NCI-H1694 (cell line): ENCODE results near the gene PPARA.

Experiments
- DNase-seq: peaks from one replicate; lab custom pipeline; 2025; lab: John Stamatoyannopoulos, UW

The PPARA gene

DNA sequence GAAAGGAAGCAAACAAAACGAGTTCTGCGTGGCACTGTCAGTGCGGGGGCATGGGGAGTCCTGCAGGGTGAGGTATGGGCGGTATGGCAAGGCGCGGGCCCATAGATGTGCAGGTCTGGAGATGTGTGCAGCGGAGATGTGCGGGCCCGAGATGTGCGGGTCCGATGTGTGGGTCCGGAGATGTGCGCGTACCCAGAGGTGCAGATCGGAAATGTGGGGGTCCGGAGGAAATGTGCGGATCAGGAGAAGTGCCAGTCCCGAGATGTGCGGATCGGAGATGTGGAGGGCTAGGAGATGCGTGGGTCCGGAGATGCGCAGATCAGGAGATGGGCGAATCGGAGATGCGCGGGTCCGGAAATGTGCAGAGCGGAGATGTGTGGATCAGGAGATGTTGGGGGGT, 63.8 kb downstream of the PPARA start:
- DNase-seq, result no peak

DNA sequence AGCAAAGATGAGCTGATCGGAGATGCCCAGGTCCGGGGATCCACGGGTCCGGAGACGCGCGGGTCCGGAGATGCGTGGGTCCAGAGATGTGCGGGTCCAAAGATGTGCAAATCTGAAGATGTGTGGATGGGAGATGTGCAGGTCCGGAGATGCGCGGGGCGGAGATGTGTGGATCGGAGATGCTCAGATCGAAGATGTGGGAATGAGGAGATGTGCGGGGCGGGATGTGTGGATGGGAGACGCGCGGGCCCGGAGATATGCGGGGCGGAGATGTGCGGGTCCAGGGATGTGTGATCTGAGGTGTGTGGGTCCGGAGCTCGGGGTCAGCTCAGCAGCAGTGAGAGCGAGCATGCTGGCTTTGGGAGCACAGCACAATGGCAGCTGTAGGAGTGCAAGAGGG, 64.3 kb downstream of the PPARA start:
- no peak for DNase-seq

GRCh38 chr22:46219636-46220035, 69.3 kb downstream of the PPARA start:
- no peak for DNase-seq

DNA sequence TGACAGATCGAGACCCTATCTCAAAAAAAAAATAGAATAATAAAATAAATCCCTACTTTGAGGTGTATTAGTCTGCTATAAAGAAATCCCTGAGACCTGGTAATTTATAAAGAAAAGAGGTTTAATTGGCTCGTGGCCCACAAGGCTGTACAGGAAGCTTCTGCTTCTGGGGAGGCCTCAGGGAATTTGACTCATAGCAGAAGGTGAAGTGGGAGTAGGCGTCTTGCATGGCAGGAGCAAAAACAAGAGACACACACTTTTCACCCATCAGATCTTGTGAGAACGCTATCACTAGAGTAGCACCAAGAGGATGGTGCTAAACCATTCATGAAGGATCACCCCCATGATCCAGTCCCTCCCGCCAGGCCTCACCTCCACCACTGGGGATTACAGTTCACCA, 70.6 kb downstream of the PPARA start:
- DNase-seq, result no peak

- no peak for DNase-seq
Measured at GRCh38 chr22:46224044-46224897, 73.9 kb downstream of the PPARA start.

- no peak for DNase-seq
Measured at GRCh38 chr22:46224898-46225290, 74.6 kb downstream of the PPARA start.

DNA sequence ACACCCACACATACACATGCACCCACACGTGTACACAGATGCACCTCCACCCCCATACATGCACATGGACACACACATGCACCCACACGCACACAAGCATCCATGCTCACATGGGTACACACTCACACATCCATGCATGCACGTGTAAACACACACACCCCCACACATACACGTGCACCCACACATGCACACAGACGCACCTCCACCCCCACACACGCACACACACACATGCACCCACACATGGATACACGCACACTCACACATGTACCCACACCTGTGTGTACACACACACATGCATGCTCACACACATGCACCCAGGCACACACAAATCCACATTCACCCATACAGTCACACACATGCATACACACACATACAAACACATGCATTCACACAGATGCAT, 75.3 kb downstream of the PPARA start:
- no peak for DNase-seq

- no peak for DNase-seq
Measured at GRCh38 chr22:46226577-46226976, 76.3 kb downstream of the PPARA start.

DNA sequence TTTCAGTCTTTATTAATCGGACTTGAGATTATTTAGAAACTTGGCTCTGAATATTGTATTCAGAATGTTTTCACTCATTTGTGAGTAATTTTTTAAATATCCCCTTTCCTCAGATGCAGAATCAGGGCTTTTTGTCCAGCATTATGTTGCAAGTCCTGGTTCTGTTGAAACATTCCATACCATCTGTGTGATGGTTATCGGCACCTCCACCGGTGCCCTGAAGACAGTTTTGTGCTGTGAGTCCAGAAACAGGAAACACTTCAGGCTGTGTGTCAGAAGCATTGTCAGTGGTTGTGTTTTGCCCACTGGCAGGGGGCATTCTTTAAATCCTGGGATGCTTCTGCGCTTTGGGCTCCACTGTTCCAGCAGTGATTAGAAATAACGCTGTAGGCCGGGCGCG, 79.4 kb downstream of the PPARA start:
- no peak for DNase-seq

GRCh38 chr22:46230262-46230901, 80.1 kb downstream of the PPARA start:
- no peak for DNase-seq

DNA sequence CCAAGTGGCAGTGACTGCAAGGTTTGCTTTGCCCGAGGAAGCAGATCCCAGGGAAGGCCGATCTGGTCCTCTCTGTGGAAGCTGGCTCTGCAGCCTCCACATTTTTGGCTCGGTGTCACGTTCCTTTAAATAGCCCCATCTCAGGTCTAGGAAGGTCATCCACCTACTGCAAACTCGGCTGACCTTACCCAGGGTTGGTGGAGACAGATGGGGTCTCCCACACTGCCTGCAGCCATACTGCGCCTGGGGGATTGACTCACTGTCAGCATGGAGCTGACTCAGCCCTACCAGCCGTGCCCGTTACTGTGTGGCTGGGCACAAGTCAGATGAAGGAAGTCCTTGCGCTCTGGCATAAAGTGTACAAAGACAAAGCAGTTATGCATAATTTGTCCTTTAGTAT, 82.9 kb downstream of the PPARA start:
- DNase-seq, result peak; percentile 69

DNA sequence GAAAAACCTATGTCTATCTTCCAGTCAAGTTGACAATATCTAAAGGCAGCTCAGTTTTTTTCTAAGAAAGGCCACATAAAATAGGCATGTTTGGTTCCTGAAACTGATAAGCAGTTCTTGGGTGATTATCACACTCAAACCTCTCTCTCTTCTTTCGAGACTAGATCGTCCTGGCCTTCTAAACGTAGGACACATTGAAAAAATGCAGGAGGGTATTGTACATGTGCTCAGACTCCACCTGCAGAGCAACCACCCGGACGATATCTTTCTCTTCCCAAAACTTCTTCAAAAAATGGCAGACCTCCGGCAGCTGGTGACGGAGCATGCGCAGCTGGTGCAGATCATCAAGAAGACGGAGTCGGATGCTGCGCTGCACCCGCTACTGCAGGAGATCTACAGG, 84.6 kb downstream of the PPARA start:
- DNase-seq, result no peak

- no peak for DNase-seq
Measured at GRCh38 chr22:46237453-46238124, 87.3 kb downstream of the PPARA start.

GRCh38 chr22:46238541-46238940, 88.2 kb downstream of the PPARA start:
- DNase-seq, result no peak

DNA sequence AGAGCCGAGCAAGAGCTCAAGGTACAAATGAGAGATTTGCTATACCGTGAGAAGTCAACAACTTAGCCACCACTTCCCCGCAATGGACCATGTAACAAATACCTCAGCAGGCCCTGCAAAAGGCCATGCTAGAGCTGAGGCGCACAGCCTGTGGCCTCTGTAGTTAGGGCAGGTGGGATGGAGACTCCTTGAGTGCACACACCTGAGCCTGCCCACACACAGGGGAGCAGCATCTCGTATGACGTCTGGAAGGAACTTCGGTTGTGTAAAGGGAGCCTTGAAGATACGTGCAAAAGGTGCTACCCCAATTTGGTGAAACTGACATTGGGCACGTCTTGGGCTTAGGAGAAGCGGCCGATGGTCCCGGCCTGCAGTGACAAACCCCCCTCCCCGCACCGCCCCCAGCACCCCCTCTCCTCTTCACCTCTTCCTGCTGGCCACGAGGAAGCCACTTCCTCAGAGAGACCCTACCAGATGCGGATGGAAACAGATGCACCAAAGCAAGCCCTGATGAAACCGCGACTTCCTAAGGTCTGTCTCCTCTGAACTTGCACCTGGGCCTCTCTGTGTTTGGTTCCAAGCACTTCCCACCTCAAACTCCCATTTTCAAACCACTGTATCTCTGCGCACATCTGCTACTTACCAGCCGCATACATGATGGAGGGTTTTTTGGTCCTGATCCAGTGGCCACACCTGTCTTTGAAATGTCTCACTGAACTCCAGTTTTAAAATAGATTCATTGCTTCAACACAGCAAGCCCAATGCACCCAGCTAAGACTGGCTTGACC, 89.1 kb downstream of the PPARA start:
- DNase-seq, result no peak

DNA sequence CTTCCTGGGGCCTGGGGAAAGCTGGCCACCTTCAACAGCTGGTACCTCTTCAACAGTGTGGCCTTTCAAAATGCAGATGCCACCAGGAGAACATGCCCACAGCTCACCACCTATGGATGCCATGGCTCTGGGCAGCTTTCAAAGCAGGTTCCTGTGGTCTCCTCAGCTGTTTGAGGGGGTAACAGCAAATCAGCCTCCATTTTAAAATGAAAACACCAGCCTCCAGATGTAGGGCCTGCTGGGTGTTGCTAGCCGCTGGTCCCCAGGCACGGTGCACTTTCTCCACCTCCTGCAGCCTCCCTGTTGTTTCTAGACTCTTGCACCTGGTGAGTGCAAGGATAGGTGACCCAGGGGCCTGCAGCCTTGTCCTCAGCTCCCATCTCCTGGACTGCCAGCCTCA, 89.7 kb downstream of the PPARA start:
- no peak for DNase-seq

GRCh38 chr22:46240506-46240905, 90.2 kb downstream of the PPARA start:
- no peak for DNase-seq

GRCh38 chr22:46240907-46241306, 90.6 kb downstream of the PPARA start:
- DNase-seq, result no peak

GRCh38 chr22:46241396-46242007, 91.2 kb downstream of the PPARA start:
- no peak for DNase-seq

GRCh38 chr22:46242076-46242475, 91.8 kb downstream of the PPARA start:
- no peak for DNase-seq

DNA sequence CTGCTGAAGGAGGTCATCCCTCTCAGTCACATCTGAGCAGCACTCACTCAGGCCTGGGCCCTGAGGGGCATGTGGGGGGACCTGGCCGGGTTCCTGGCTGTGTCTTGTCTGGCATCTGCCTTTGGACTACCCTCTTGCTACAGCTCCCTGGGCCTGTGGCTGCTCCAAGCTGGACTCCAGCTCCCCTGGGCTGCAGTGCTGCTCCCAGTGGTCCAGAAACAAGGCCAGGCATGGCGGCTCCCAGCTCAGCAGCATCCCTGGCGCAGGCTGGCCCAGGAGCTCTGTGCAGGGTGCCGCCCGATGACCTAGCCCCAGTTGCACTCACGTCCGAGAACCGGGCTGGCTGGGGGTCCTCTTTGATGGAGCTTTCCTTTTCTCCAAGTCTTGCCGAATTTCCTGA, 94.4 kb downstream of the PPARA start:
- no peak for DNase-seq

DNA sequence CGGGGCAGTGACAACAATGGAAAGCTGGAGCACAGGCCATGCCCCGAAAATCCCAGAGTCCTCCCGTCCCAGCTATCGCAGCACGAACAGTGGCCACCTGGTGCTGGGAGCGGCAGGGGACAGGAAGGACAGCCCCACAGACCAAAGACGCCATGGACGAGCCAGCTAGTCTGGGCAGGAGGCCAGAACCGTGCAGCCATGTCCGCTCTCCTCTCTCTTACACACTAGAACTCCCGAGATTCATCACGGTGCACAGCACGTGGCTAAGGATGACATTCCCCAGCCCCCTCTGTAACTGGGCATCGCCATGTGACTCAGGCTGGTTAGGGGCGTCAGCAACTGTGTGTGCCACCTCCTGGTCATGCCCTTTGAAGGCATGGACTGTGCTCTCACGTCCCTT, 95.2 kb downstream of the PPARA start:
- DNase-seq, result no peak
